Activated CD4-positive, alpha-beta T cell treated with anti-CD3 and anti-CD28 coated beads for 36 hours (primary cell): ENCODE data around the gene FGD6. TPM values are rescaled to one million over a fixed set of nuclear protein-coding genes. Genes with fewer than 3 reads are reported as not detected.
A peak's percentile ranks its signal among the peaks of the same experiment; 100 is the strongest.

Experiments
- ATAC-seq: fragments of 200-7000 bp; cut with Tn5 transposase; one replicate; pipeline ENCODE4 v1.10.0; 2021; ENCODE audit warnings: mild to moderate bottlenecking, moderate library complexity
- CTCF ChIA-PET: fragments of 350-600 bp; sonication (Branson Sonifier 250); formaldehyde crosslinking; loops from one replicate; lab custom pipeline; 2021; ENCODE audit warnings: antibody characterized with exemption; lab: Charles Lee
- POLR2A ChIA-PET: fragments of 350-600 bp; sonication (Branson Sonifier 250); formaldehyde crosslinking; loops from one replicate; lab custom pipeline; 2021; ENCODE audit warnings: antibody characterized with exemption, inconsistent platforms; lab: Charles Lee
- DNase-seq: peaks from one replicate; pipeline ENCODE4 v3.0.0-alpha.2; 2020
- H3K27ac Mint-ChIP-seq: one replicate; pipeline ENCODE4 v1.8.0; 2021; ENCODE audit warnings: mixed read lengths
- H3K27me3 Mint-ChIP-seq: one replicate; pipeline ENCODE4 v1.8.0; 2021; ENCODE audit warnings: mixed read lengths
- H3K36me3 Mint-ChIP-seq: one replicate; pipeline ENCODE4 v1.8.0; 2021; ENCODE audit warnings: low read depth, mixed read lengths
- H3K4me1 Mint-ChIP-seq: one replicate; pipeline ENCODE4 v1.8.0; 2021; ENCODE audit warnings: mixed read lengths
- H3K4me3 Mint-ChIP-seq: one replicate; pipeline ENCODE4 v1.8.0; 2021; ENCODE audit warnings: mild to moderate bottlenecking, moderate library complexity, mixed read lengths
- H3K9me3 Mint-ChIP-seq: one replicate; pipeline ENCODE4 v1.8.0; 2021; ENCODE audit warnings: low read depth, mixed read lengths
- intact Hi-C, 2 experiments: fragments of 100-400 bp; cut with DNase I in 1 of 2; cut with micrococcal nuclease in 1 of 2; formaldehyde crosslinking; loops; one replicate each; pipeline versions ENCODE4 v1.14.2 to v1.15.1; 2022 to 2024; cut with DNase I, micrococcal nuclease
- total RNA-seq, 2 experiments: library from RNA; stranded (reverse); gene quantifications; one replicate each; pipeline ENCODE4 v1.2.3, GENCODE V29; 2021

Gene FGD6
- total RNA-seq, 2 experiments from 2014 or later, result 1.1 to 1.3 TPM

GRCh38 chr12:95085612-95086011 lies 131.7 kb downstream of the FGD6 start:
- intact Hi-C loops, result no loop called here
- POLR2A ChIA-PET, result interaction anchor here (0.6 kb wide), 1 partner anchor 144 kb away, joined by 3 read pairs; no protein-coding TSS in a partner anchor

GRCh38 chr12:95083938-95084337 lies 133.3 kb downstream of the FGD6 start:
- Mint-ChIP-seq H3K4me3 (no peak overlapping the region), H3K4me1 (peaks cover 4% of the 10 kb centered on the region), H3K9me3 (no peaks in the 10 kb centered on the region), H3K36me3 (no peaks in the 10 kb centered on the region), H3K27me3 (no peaks in the 10 kb centered on the region), H3K27ac (no peak overlapping the region)
- DNase-seq (no peak), ATAC-seq (no peak)
- intact Hi-C loops, result no loop called here
- ChIA-PET POLR2A (no interaction called here), CTCF (interaction anchor here (1.1 to 1.5 kb wide), 2 partner anchors 10 to 89 kb away, joined by 4 read pairs; partner anchors contain the start of gene NR2C1)

More at GRCh38 chr12:95085612-95086011, 131.7 kb downstream of the FGD6 start:
- Mint-ChIP-seq H3K36me3 (no peaks in the 10 kb centered on the region), H3K4me3 (no peak overlapping the region), H3K27me3 (no peaks in the 10 kb centered on the region), H3K27ac (no peak overlapping the region), H3K4me1 (peaks cover 4% of the 10 kb centered on the region), H3K9me3 (no peaks in the 10 kb centered on the region)
- CTCF ChIA-PET, result interaction anchor here (1.4 to 1.5 kb wide), 2 partner anchors 13 to 87 kb away, joined by 4 read pairs; partner anchors contain the start of gene NR2C1
- ATAC-seq, result peak; percentile 66
- DNase-seq, result no peak

GRCh38 chr12:95083471-95083870 lies 133.8 kb downstream of the FGD6 start:
- no peak overlapping the region for H3K27ac Mint-ChIP-seq
- no peak overlapping the region for H3K4me3 Mint-ChIP-seq
- DNase-seq, result no peak
- intact Hi-C loops, result no loop called here
- no peak for ATAC-seq
- POLR2A ChIA-PET, result no interaction called here
- CTCF ChIA-PET, result interaction anchor here (1.1 kb wide), 1 partner anchor 10 kb away, joined by 4 read pairs; the partner anchor contains the start of gene NR2C1
- H3K9me3 Mint-ChIP-seq, result no peaks in the 10 kb centered on the region
- H3K4me1 Mint-ChIP-seq, result peaks cover 4% of the 10 kb centered on the region
- H3K36me3 Mint-ChIP-seq, result no peaks in the 10 kb centered on the region
- no peaks in the 10 kb centered on the region for H3K27me3 Mint-ChIP-seq

GRCh38 chr12:95077341-95077740 lies 139.9 kb downstream of the FGD6 start:
- Mint-ChIP-seq H3K9me3 (no peaks in the 10 kb centered on the region), H3K27me3 (no peaks in the 10 kb centered on the region), H3K4me3 (no peak overlapping the region), H3K4me1 (peaks cover 2% of the 10 kb centered on the region), H3K36me3 (peaks cover 4% of the 10 kb centered on the region), H3K27ac (no peak overlapping the region)
- CTCF ChIA-PET, result no interaction called here
- POLR2A ChIA-PET, result no interaction called here
- no peak for ATAC-seq
- intact Hi-C loops, result no loop called here
- no peak for DNase-seq

GRCh38 chr12:95074766-95075165 lies 142.5 kb downstream of the FGD6 start:
- intact Hi-C loops, result loop anchor here in 1 of 2 experiments (5.0 kb wide), 1 partner anchor 398 kb away; the partner anchor contains the start of gene METAP2
- H3K4me1 Mint-ChIP-seq, result peaks cover 9% of the 10 kb centered on the region
- H3K36me3 Mint-ChIP-seq, result peaks cover 10% of the 10 kb centered on the region
- no peaks in the 10 kb centered on the region for H3K9me3 Mint-ChIP-seq
- ChIA-PET CTCF (no interaction called here), POLR2A (no interaction called here)
- DNase-seq (no peak), ATAC-seq (no peak)
- no peak overlapping the region for H3K4me3 Mint-ChIP-seq
- H3K27ac Mint-ChIP-seq, result no peak overlapping the region
- H3K27me3 Mint-ChIP-seq, result no peaks in the 10 kb centered on the region

GRCh38 chr12:95073698-95074520 lies 143.4 kb downstream of the FGD6 start:
- peaks cover 14% of the 10 kb centered on the region for H3K36me3 Mint-ChIP-seq
- CTCF ChIA-PET, result interaction anchor here (0.6 to 1.5 kb wide), 12 partner anchors 8 to 729 kb away, joined by 3 to 8 read pairs (median 3); partner anchors contain the start of gene NDUFA12
- H3K4me3 Mint-ChIP-seq, result peak overlapping the region; percentile 84
- ATAC-seq (no peak), DNase-seq (peak; percentile 5)
- peaks cover 12% of the 10 kb centered on the region for H3K4me1 Mint-ChIP-seq
- no peaks in the 10 kb centered on the region for H3K27me3 Mint-ChIP-seq
- intact Hi-C loops, result loop anchor here (1.0 to 5.0 kb wide), 8 partner anchors 29 to 1397 kb away; partner anchors contain the start of genes FGD6 (in 2 of the 2), METAP2 (in 2 of the 2), NDUFA12 (in 2 of the 2) and VEZT (in 2 of the 2)
- peak overlapping the region; percentile 80 for H3K27ac Mint-ChIP-seq
- POLR2A ChIA-PET, result interaction anchor here (0.6 to 2.4 kb wide), 5 partner anchors 70 to 1654 kb away, joined by 4 to 8 read pairs (median 6); partner anchors contain the start of genes FGD6, METAP2, NDUFA12 and VEZT
- H3K9me3 Mint-ChIP-seq, result no peaks in the 10 kb centered on the region

GRCh38 chr12:95072900-95073697 lies 144.2 kb downstream of the FGD6 start, which contains the start of gene NR2C1:
NR2C1 (minus strand) TSS chr12:95073618; CDS start chr12:95067384, 6,234 bp downstream.
- peak; percentile 99 for ATAC-seq
- Mint-ChIP-seq H3K27me3 (no peaks in the 10 kb centered on the region), H3K36me3 (peaks cover 16% of the 10 kb centered on the region), H3K4me3 (peak within 1 kb of the TSS; percentile 84), H3K27ac (peak within 1 kb of the TSS; percentile 82), H3K9me3 (no peaks in the 10 kb centered on the region), H3K4me1 (peaks cover 12% of the 10 kb centered on the region)
- DNase-seq, result peak; percentile 95
- CTCF ChIA-PET, result interaction anchor here (0.6 to 1.5 kb wide), 14 partner anchors 9 to 730 kb away, joined by 3 to 8 read pairs (median 3); partner anchors contain the start of gene NDUFA12
- intact Hi-C loops, result loop anchor here (1.0 to 5.0 kb wide), 8 partner anchors 30 to 1396 kb away; partner anchors contain the start of genes FGD6 (in 2 of the 2), METAP2 (in 2 of the 2), NDUFA12 (in 2 of the 2) and VEZT (in 2 of the 2)
- POLR2A ChIA-PET, result interaction anchor here (0.6 to 2.4 kb wide), 6 partner anchors 69 to 1653 kb away, joined by 3 to 8 read pairs (median 6); partner anchors contain the start of genes FGD6, METAP2, NDUFA12 and VEZT

GRCh38 chr12:95070378-95070777 lies 146.9 kb downstream of the FGD6 start:
- no peak overlapping the region for H3K27ac Mint-ChIP-seq
- H3K9me3 Mint-ChIP-seq, result no peaks in the 10 kb centered on the region
- intact Hi-C loops, result loop anchor here in 1 of 2 experiments (5.0 kb wide), 1 partner anchor 402 kb away; the partner anchor contains the start of gene METAP2
- H3K36me3 Mint-ChIP-seq, result peaks cover 21% of the 10 kb centered on the region
- CTCF ChIA-PET, result no interaction called here
- ATAC-seq (no peak), DNase-seq (no peak)
- no peaks in the 10 kb centered on the region for H3K27me3 Mint-ChIP-seq
- peaks cover 12% of the 10 kb centered on the region for H3K4me1 Mint-ChIP-seq
- POLR2A ChIA-PET, result no interaction called here
- H3K4me3 Mint-ChIP-seq, result no peak overlapping the region

- Mint-ChIP-seq H3K27me3 (no peaks in the 10 kb centered on the region), H3K4me1 (peaks cover 7% of the 10 kb centered on the region), H3K36me3 (peaks cover 34% of the 10 kb centered on the region), H3K27ac (no peak overlapping the region), H3K9me3 (no peaks in the 10 kb centered on the region), H3K4me3 (no peak overlapping the region)
- POLR2A ChIA-PET, result no interaction called here
- ATAC-seq, result no peak
- CTCF ChIA-PET, result interaction anchor here (0.6 kb wide), 1 partner anchor 444 kb away, joined by 3 read pairs; no protein-coding TSS in a partner anchor
- DNase-seq, result no peak
- intact Hi-C loops, result no loop called here
These were observed 151.0 kb downstream of the FGD6 start for GRCh38 chr12:95066091-95066855.

GRCh38 chr12:95060951-95061350 lies 156.3 kb downstream of the FGD6 start:
- H3K27me3 Mint-ChIP-seq, result no peaks in the 10 kb centered on the region
- no peak for ATAC-seq
- H3K4me3 Mint-ChIP-seq, result no peak overlapping the region
- DNase-seq, result no peak
- CTCF ChIA-PET, result no interaction called here
- intact Hi-C loops, result no loop called here
- peaks cover 36% of the 10 kb centered on the region for H3K36me3 Mint-ChIP-seq
- H3K4me1 Mint-ChIP-seq, result no peaks in the 10 kb centered on the region
- H3K27ac Mint-ChIP-seq, result no peak overlapping the region
- H3K9me3 Mint-ChIP-seq, result no peaks in the 10 kb centered on the region
- POLR2A ChIA-PET, result no interaction called here
